ENCODE data around the gene TLCD2. TPM values are rescaled to one million over a fixed set of nuclear protein-coding genes. Genes with fewer than 3 reads are reported as not detected.

Gene TLCD2
- total RNA-seq, 1 experiment from 2014 or later: 2.1 TPM

- H3K36me3 ChIP-seq (ENCODE audit: insufficient read depth, low read length, poor library complexity, severe bottlenecking): no peaks in the 10 kb centered on the region
- TF ChIP-seq EZH2 (IDR thresholded peaks at IDR 0.05; ENCODE audit: borderline replicate concordance, low read depth, low read length, poor library complexity, severe bottlenecking) (no peak), CTCF (conservative IDR thresholded peaks at IDR 0.05; ENCODE audit: low read depth, low read length) (no peak)
- ChIA-PET POLR2A (ENCODE audit: low non-redundant PET) (no interaction called here), CTCF (no interaction called here)
- no peaks in the 10 kb centered on the region for H3K9me3 ChIP-seq (ENCODE audit: low read depth, low read length, poor library complexity, severe bottlenecking)
- BruUV-seq (replicated peaks): no TSS peak
- no peak overlapping the region for H3K4me3 ChIP-seq (ENCODE audit: low read depth, low read length, poor library complexity, severe bottlenecking)
- H3K4me1 ChIP-seq (ENCODE audit: insufficient read depth, low read length, poor library complexity, severe bottlenecking): no peaks in the 10 kb centered on the region
- H3K27me3 ChIP-seq (replicated peaks; ENCODE audit: insufficient read depth, low read depth, low read length, poor library complexity): no peaks in the 10 kb centered on the region
- H3K27ac ChIP-seq (ENCODE audit: low read depth, low read length, poor library complexity, severe bottlenecking): no peak overlapping the region
- intact Hi-C loops (cut with micrococcal nuclease; ENCODE audit: unreplicated experiment): no loop called here
- no peak for DNase-seq (ENCODE audit: low spot score)
Measured at GRCh38 chr17:1746975-1747543, 36.9 kb upstream of the TLCD2 start.

DNA sequence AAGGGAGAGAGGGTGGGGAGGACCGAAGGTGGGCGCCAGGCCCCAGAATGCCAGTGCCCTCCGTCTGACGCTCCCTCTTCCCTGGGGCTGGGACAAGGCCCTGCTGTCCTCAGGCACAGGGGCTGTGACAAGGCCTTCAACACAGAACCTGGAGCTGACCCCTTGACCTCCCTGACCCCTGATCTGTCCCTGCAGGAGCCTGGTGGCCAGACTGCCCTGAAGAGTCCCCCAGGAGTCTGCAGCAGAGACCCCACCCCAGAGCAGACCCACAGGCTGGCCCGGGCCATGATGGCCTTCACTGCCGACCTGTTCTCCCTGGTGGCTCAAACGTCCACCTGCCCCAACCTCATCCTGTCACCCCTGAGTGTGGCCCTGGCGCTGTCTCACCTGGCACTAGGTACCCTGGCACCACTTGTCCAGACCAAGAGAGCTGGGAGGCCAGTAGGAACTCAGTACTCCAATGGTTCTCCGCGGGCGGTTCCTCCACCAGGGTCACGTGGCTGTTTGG, 35.4 kb upstream of the TLCD2 start:
- Histone ChIP-seq H3K4me1 (ENCODE audit: insufficient read depth, low read length, poor library complexity, severe bottlenecking) (no peaks in the 10 kb centered on the region), H3K36me3 (ENCODE audit: insufficient read depth, low read length, poor library complexity, severe bottlenecking) (no peaks in the 10 kb centered on the region), H3K4me3 (ENCODE audit: low read depth, low read length, poor library complexity, severe bottlenecking) (no peak overlapping the region), H3K27me3 (replicated peaks; ENCODE audit: insufficient read depth, low read depth, low read length, poor library complexity) (no peaks in the 10 kb centered on the region), H3K9me3 (ENCODE audit: low read depth, low read length, poor library complexity, severe bottlenecking) (no peaks in the 10 kb centered on the region), H3K27ac (ENCODE audit: low read depth, low read length, poor library complexity, severe bottlenecking) (no peak overlapping the region)
- POLR2A ChIA-PET (ENCODE audit: low non-redundant PET): no interaction called here
- intact Hi-C loops (cut with micrococcal nuclease; ENCODE audit: unreplicated experiment): no loop called here
- CTCF ChIA-PET: no interaction called here
- BruUV-seq (replicated peaks): no TSS peak
- DNase-seq (ENCODE audit: low spot score): no peak
- no peak for TF ChIP-seq CTCF (conservative IDR thresholded peaks at IDR 0.05; ENCODE audit: low read depth, low read length)

GRCh38 chr17:1744551-1745512, 34.7 kb upstream of the TLCD2 start:
- no TSS peak for BruUV-seq (replicated peaks)
- no peaks in the 10 kb centered on the region for H3K27me3 ChIP-seq (replicated peaks; ENCODE audit: insufficient read depth, low read depth, low read length, poor library complexity)
- intact Hi-C loops (cut with micrococcal nuclease; ENCODE audit: unreplicated experiment): no loop called here
- POLR2A ChIA-PET (ENCODE audit: low non-redundant PET): no interaction called here
- no peak overlapping the region for H3K27ac ChIP-seq (ENCODE audit: low read depth, low read length, poor library complexity, severe bottlenecking)
- DNase-seq (ENCODE audit: low spot score): no peak
- no peaks in the 10 kb centered on the region for H3K36me3 ChIP-seq (ENCODE audit: insufficient read depth, low read length, poor library complexity, severe bottlenecking)
- CTCF ChIA-PET: no interaction called here
- no peaks in the 10 kb centered on the region for H3K4me1 ChIP-seq (ENCODE audit: insufficient read depth, low read length, poor library complexity, severe bottlenecking)
- no peaks in the 10 kb centered on the region for H3K9me3 ChIP-seq (ENCODE audit: low read depth, low read length, poor library complexity, severe bottlenecking)
- TF ChIP-seq CTCF (conservative IDR thresholded peaks at IDR 0.05; ENCODE audit: low read depth, low read length): no peak
- H3K4me3 ChIP-seq (ENCODE audit: low read depth, low read length, poor library complexity, severe bottlenecking): no peak overlapping the region
